Adrenal gland (tissue), 5 donors: ENCODE measurements around the gene SRPK2.
"Not testable (repeated sequence)": the region's sequence is repeated elsewhere in the genome, so short reads cannot be mapped to it uniquely, and the experiment has no call there.

Source experiments
- CTCF ChIP-seq, 6 experiments: fragments of 450-650 bp in 4 of 6; fragments of 200-600 bp in 2 of 6; sonication (generic) in 1 of 6; IDR thresholded peaks; 1 replicate in 5 of 6; 2 replicates in 1 of 6; pipeline versions ENCODE4 v1.5.1 to v1.8.0; 2016 to 2021; ENCODE audit warnings: antibody characterized with exemption in 6 of 6, mild to moderate bottlenecking in 2 of 6, moderate library complexity in 1 of 6
- POLR2A ChIP-seq, 2 donors: fragments of 450-650 bp; IDR thresholded peaks; one replicate each; pipeline ENCODE4 v1.6.1; 2017; ENCODE audit warnings: antibody characterized with exemption in 2 of 2, mild to moderate bottlenecking in 2 of 2, moderate library complexity in 1 of 2
- donor health status: DM: no; HTN: no; CAD: no.

- TF ChIP-seq CTCF, POLR2A (IDR thresholded peaks at IDR 0.05): not testable (repeated sequence)
Observed at GRCh38 chr7:105294482-105294881, 94.2 kb downstream of the SRPK2 start.
